SK-N-MC (cell line): ENCODE results near the gene ETV6.

Source experiments
- EZH2 ChIP-seq: fragments of 200-600 bp; sonication (generic); IDR thresholded peaks from one replicate; pipeline ENCODE4 v1.6.1; 2017; ENCODE audit warnings: antibody characterized with exemption
- FOXP2 ChIP-seq: optimal IDR thresholded peaks from 2 replicates; pipeline ENCODE3; 2011; ENCODE audit warnings: mild to moderate bottlenecking, moderate library complexity; ENCODE audit not compliant: insufficient read depth; ENCODE audit errors: extremely low read length, control extremely low read depth
- POLR2AphosphoS5 ChIP-seq: IDR thresholded peaks from 2 replicates; pipeline ENCODE4 v1.6.1; 2012; ENCODE audit warnings: mild to moderate bottlenecking, low read depth, low read length, borderline replicate concordance

DNA sequence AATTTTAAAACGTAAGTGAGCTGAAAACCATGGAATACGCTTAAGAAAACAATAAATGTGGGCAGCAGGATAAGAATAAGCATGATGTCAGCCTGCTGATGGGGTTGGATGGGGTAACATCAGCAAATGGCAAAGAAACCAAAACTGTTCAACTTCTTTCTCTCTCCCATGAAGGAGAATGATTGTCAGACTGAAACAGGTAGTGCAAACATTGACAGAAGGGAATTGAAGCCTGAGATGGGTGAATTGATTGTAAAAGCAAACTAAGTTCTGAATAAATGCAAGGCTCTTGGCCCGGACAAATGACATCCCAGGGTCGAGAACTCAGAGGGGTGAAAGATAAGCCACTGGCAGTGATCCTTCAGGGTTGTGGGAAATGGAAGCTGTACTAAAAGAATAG lies 182.6 kb downstream of the ETV6 start:
- no peak for TF ChIP-seq POLR2AphosphoS5
- no peak for TF ChIP-seq EZH2
- TF ChIP-seq FOXP2 = no peak
